ENCODE results near the gene ZNF521. TPM values are rescaled to one million over a fixed set of nuclear protein-coding genes. Genes with fewer than 3 reads are reported as not detected.

The ZNF521 gene
- total and polyA plus RNA-seq, 2 experiments from 2014 or later: 3.1 to 9.2 TPM

- ATAC-seq: no peak
- Mint-ChIP-seq H3K27ac (no peak overlapping the region), H3K27me3 (ENCODE audit: insufficient read depth, low read depth, poor library complexity) (no peaks in the 10 kb centered on the region), H3K9me3 (no peaks in the 10 kb centered on the region), H3K36me3 (ENCODE audit: low read depth) (peaks cover 7% of the 10 kb centered on the region; the same call in 2 of the 3 replicates), H3K4me1 (peaks cover 25% of the 10 kb centered on the region), H3K4me3 (no peak overlapping the region)
- Histone ChIP-seq H4K20me1 (replicated peaks; ENCODE audit: insufficient read depth) (no peaks in the 10 kb centered on the region), H3K4me1 (ENCODE audit: insufficient read depth) (0 out of 2 replicates have a peak, but pooled peaks cover 3% of the 10 kb centered on the region), H2AFZ (no peak overlapping the region), H3K9me2 (ENCODE audit: insufficient read depth) (no peaks in the 10 kb centered on the region), H3F3A (replicated peaks; ENCODE audit: low read depth) (no peaks in the 10 kb centered on the region), H3K4me3 (no peak overlapping the region), H3K36me3 (ENCODE audit: insufficient read depth) (no peaks in the 10 kb centered on the region), H3K79me2 (replicated peaks; ENCODE audit: insufficient read depth) (no peaks in the 10 kb centered on the region), H3K27me3 (ENCODE audit: insufficient read depth) (no peaks in the 10 kb centered on the region), H3K4me2 (no peak overlapping the region), H3K27ac (ENCODE audit: low read depth) (no peak overlapping the region)
- no peak for TF ChIP-seq ETS1 (IDR thresholded peaks at IDR 0.05)
- no peak for TF ChIP-seq STAT1 (IDR thresholded peaks at IDR 0.05; ENCODE audit: unreplicated experiment)
- no peak for TF ChIP-seq NANOG (IDR thresholded peaks at IDR 0.05; ENCODE audit: borderline replicate concordance)
- no peak for TF ChIP-seq JUNB (IDR thresholded peaks at IDR 0.05; ENCODE audit: unreplicated experiment)
- no peak for TF ChIP-seq EZH2 (IDR thresholded peaks at IDR 0.05; ENCODE audit: low read depth, unreplicated experiment)
- no peak for TF ChIP-seq CREB1 (CRISPR knock-in tag; IDR thresholded peaks at IDR 0.05; ENCODE audit: low read depth)
- TF ChIP-seq POLR2AphosphoS5 (IDR thresholded peaks at IDR 0.05; ENCODE audit: low read depth): no peak
- TF ChIP-seq REST (IDR thresholded peaks at IDR 0.05; ENCODE audit: unreplicated experiment): no peak
- no peak for TF ChIP-seq ZNF331 (CRISPR knock-in tag; IDR thresholded peaks at IDR 0.05; ENCODE audit: low read depth)
- no peak for TF ChIP-seq ZNF114 (CRISPR knock-in tag; IDR thresholded peaks at IDR 0.05)
- no peak for TF ChIP-seq ZNF462 (CRISPR knock-in tag; IDR thresholded peaks at IDR 0.05)
- no peak for TF ChIP-seq EZH2phosphoT487 (IDR thresholded peaks at IDR 0.05; ENCODE audit: unreplicated experiment)
- TF ChIP-seq CTCF (conservative IDR thresholded peaks at IDR 0.05; ENCODE audit: low read depth in 2 of 2): no peak
- no peak for DNase-seq (ENCODE audit: low spot score)
Observed at GRCh38 chr18:25109484-25109883, 242.5 kb downstream of the ZNF521 start.

All from GM23338 (cell line).